Endothelial cell of umbilical vein (primary cell): ENCODE results near the gene DARS2. TPM values are rescaled to one million over a fixed set of nuclear protein-coding genes. Genes with fewer than 3 reads are reported as not detected.
"Not testable (repeated sequence)": the region's sequence is repeated elsewhere in the genome, so short reads cannot be mapped to it uniquely, and the experiment has no call there.

Source experiments
- BruUV-seq: library from RNA; stranded (reverse); fragments of 400-500 nt; replicated peaks from 2 replicates; lab custom pipeline; 2021; lab: Mats Ljungman, UMichigan
- CTCF ChIA-PET: fragments of 300-600, 350-600 bp; sonication (Branson Sonifier 250); formaldehyde crosslinking; loops from one replicate; lab custom pipeline; 2021; ENCODE audit warnings: antibody characterized with exemption, inconsistent platforms; lab: Charles Lee
- POLR2A ChIA-PET: fragments of 300-600, 350-600 bp; sonication (Branson Sonifier 250); formaldehyde crosslinking; loops from one replicate; lab custom pipeline; 2021; ENCODE audit warnings: antibody characterized with exemption, inconsistent platforms; lab: Charles Lee
- DNase-seq: peaks from one replicate; pipeline ENCODE4 v3.0.0-alpha.2; 2011; ENCODE audit warnings: low read depth, low spot score
- FAIRE-seq: peaks from 2 replicates; lab custom pipeline; 2011; peaks lifted over from hg19 to GRCh38; lab: Jason Lieb, UNC
- H2AFZ ChIP-seq: 2 replicates; pipeline ENCODE4 v1.6.0; 2012; ENCODE audit warnings: low read depth, low read length, control low read depth, inconsistent platforms
- H3K27ac ChIP-seq: 2 replicates; pipeline ENCODE4 v1.5.1; 2011; ENCODE audit warnings: low read depth, mild to moderate bottlenecking, control low read depth, low read length, moderate library complexity; ENCODE audit not compliant: insufficient read depth
- H3K27me3 ChIP-seq, 2 experiments: 2 replicates each; pipeline versions ENCODE4 v1.6.0 to v1.6.1; 2011; ENCODE audit warnings: low read length in 2 of 2, mixed read lengths in 1 of 2; ENCODE audit not compliant: control insufficient read depth in 2 of 2, insufficient read depth in 2 of 2
- H3K36me3 ChIP-seq, 2 experiments: 2 replicates in 1 of 2; 3 replicates in 1 of 2; pipeline ENCODE4 v1.5.1; 2011; ENCODE audit warnings: low read length in 2 of 2, mild to moderate bottlenecking in 1 of 2, moderate library complexity in 1 of 2; ENCODE audit not compliant: control insufficient read depth in 2 of 2, insufficient read depth in 2 of 2; ENCODE audit errors: extremely low read depth in 1 of 2
- H3K4me1 ChIP-seq: 3 replicates; pipeline ENCODE4 v1.5.1; 2011; ENCODE audit warnings: mild to moderate bottlenecking, low read length; ENCODE audit not compliant: control insufficient read depth, insufficient read depth; ENCODE audit errors: extremely low read depth
- H3K4me2 ChIP-seq: 2 replicates; pipeline ENCODE4 v1.6.1; 2011; ENCODE audit warnings: low read length, control low read depth, mixed read lengths; ENCODE audit not compliant: insufficient read depth
- H3K4me3 ChIP-seq, 3 experiments: fragments of 200-600 bp in 1 of 3; sonication (generic), shearing (Covaris generic) in 1 of 3; replicated peaks in 1 of 3; 2 replicates each; pipeline ENCODE4 v1.5.1; 2011 to 2016; ENCODE audit warnings: control low read depth in 3 of 3, low read length in 3 of 3, mild to moderate bottlenecking in 2 of 3, inconsistent platforms in 1 of 3, low read depth in 1 of 3, moderate library complexity in 1 of 3; ENCODE audit not compliant: insufficient read depth in 1 of 3
- H3K79me2 ChIP-seq: 2 replicates; pipeline ENCODE4 v1.6.0; 2012; ENCODE audit warnings: low read length, inconsistent platforms; ENCODE audit not compliant: control insufficient read depth, insufficient read depth
- H3K9ac ChIP-seq: replicated peaks from 2 replicates; pipeline ENCODE3; 2011; ENCODE audit warnings: low read length, control low read depth; ENCODE audit not compliant: insufficient read depth; ENCODE audit errors: extremely low read depth
- H3K9me1 ChIP-seq: replicated peaks from 3 replicates; pipeline ENCODE4 v1.6.0; 2011; ENCODE audit warnings: mild to moderate bottlenecking, low read length; ENCODE audit not compliant: control insufficient read depth, insufficient read depth; ENCODE audit errors: extremely low read depth
- H3K9me3 ChIP-seq: replicated peaks from 2 replicates; pipeline ENCODE4 v1.5.1; 2012; ENCODE audit warnings: low read length, inconsistent platforms; ENCODE audit not compliant: control insufficient read depth, insufficient read depth
- H4K20me1 ChIP-seq: replicated peaks from 2 replicates; pipeline ENCODE3; 2011; ENCODE audit warnings: mild to moderate bottlenecking, low read length; ENCODE audit not compliant: control insufficient read depth, insufficient read depth; ENCODE audit errors: extremely low read depth
- EZH2 ChIP-seq: IDR thresholded peaks from 2 replicates; pipeline ENCODE4 v1.6.1; 2012; ENCODE audit warnings: borderline replicate concordance, low read depth, mild to moderate bottlenecking, moderate library complexity, low read length, inconsistent platforms; ENCODE audit not compliant: severe bottlenecking
- FOS ChIP-seq: IDR thresholded peaks from 2 replicates; pipeline ENCODE4 v1.6.1; 2011; ENCODE audit warnings: mild to moderate bottlenecking, low read length, moderate library complexity, borderline replicate concordance; ENCODE audit not compliant: insufficient read depth
- GATA2 ChIP-seq: IDR thresholded peaks from 2 replicates; pipeline ENCODE4 v1.7.0; 2011; ENCODE audit warnings: low read depth, mild to moderate bottlenecking, moderate library complexity, mixed read lengths, low read length; ENCODE audit not compliant: insufficient read length, insufficient read depth
- JUN ChIP-seq: IDR thresholded peaks from 2 replicates; pipeline ENCODE4 v1.6.1; 2011; ENCODE audit warnings: borderline replicate concordance, low read depth; ENCODE audit not compliant: insufficient read length, insufficient read depth
- MAX ChIP-seq: IDR thresholded peaks from 2 replicates; pipeline ENCODE4 v1.6.1; 2011; ENCODE audit not compliant: insufficient read depth, insufficient read length
- MYC ChIP-seq: IDR thresholded peaks from one replicate; pipeline ENCODE4 v1.6.1; 2011; ENCODE audit warnings: mild to moderate bottlenecking, low read depth, low read length
- POLR2A ChIP-seq: IDR thresholded peaks from 2 replicates; pipeline ENCODE4 v1.6.1; 2012; ENCODE audit warnings: low read depth, mild to moderate bottlenecking, control low read depth, low read length
- POLR2AphosphoS5 ChIP-seq: IDR thresholded peaks from 2 replicates; pipeline ENCODE4 v1.6.1; 2012; ENCODE audit warnings: low read depth, mild to moderate bottlenecking, control low read depth, low read length, moderate library complexity; ENCODE audit not compliant: insufficient read depth
- dilution Hi-C: fragments of 300-500 bp; cut with MboI; formaldehyde crosslinking; loops from one replicate; pipeline ENCODE4 v1.15.0; 2019; ENCODE audit warnings: low sequenced_read_pairs; ENCODE audit not compliant: extremely low pct_ligation_motif_present
- intact Hi-C: fragments of 100-400 bp; cut with micrococcal nuclease; formaldehyde crosslinking; loops from one replicate; pipeline ENCODE4 v1.10.0; 2022
- polyA plus RNA-seq, 4 experiments: library from polyadenylated mRNA; depleted of rRNA in 3 of 4; stranded (reverse) in 3 of 4; unstranded in 1 of 4; fragments of >200 nt; gene quantifications; 2 replicates each; pipeline versions ENCODE4 v1.2.1 to v1.2.3, GENCODE V29; 2011 to 2012; ENCODE audit warnings: missing spikeins in 1 of 4
- total RNA-seq: library from RNA; stranded (reverse); gene quantifications from 2 replicates; pipeline ENCODE4 v1.2.3, GENCODE V29; 2021
- TF ChIP-seq, protein P1 (sequence below), 2 donors: IDR thresholded peaks; 1 replicate in 1 of 2; 2 replicates in 1 of 2; pipeline ENCODE4 v1.5.1; 2011; ENCODE audit warnings: low read length in 2 of 2, mild to moderate bottlenecking in 2 of 2, moderate library complexity in 2 of 2, control low read depth in 1 of 2, inconsistent platforms in 1 of 2, low read depth in 1 of 2; ENCODE audit not compliant: insufficient read depth in 1 of 2; ENCODE audit errors: extremely low read depth in 1 of 2

DARS2 gene
- total and polyA plus RNA-seq, 2 donors (not counting 3 experiments of a cell fraction or from before 2014, with no cell fraction given): 17.4 to 33.6 TPM

DNA sequence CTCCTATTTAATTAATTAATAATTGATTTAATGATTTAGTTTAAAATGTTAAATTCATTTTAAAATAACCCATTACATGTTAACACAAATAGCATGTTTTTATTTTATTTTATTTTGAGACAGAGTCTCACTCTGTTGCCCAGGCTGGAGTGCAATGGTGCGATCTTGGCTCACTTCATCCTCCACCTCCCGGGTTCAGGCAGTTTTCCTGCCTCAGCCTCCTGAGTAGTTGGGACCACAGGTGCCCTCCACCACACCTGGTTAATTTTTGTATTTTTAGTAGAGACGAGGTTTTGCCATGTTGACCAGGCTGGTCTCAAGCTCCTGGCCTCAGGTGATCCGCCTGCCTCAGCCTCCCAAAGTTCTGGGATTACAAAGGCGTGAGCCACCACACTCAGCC lies 35.1 kb downstream of the DARS2 start:
- H3K4me3 ChIP-seq, dilution Hi-C loops, H3K27ac ChIP-seq, H3K79me2 ChIP-seq, H3K9ac ChIP-seq, H3K27me3 ChIP-seq, H2AFZ ChIP-seq, FAIRE-seq, H3K4me2 ChIP-seq, H3K4me1 ChIP-seq, H3K9me1 ChIP-seq, BruUV-seq, H3K9me3 ChIP-seq, DNase-seq, H4K20me1 ChIP-seq, intact Hi-C loops: not testable (repeated sequence)
- CTCF ChIA-PET: interaction anchor here (2.1 kb wide), 1 partner anchor 35 kb away, joined by 6 read pairs; the partner anchor contains the start of genes CENPL and DARS2
- H3K36me3 ChIP-seq: peaks cover 15 to 28% of the 10 kb centered on the region in 2 experiments
- peak; percentile 10 for TF ChIP-seq POLR2AphosphoS5
- POLR2A ChIA-PET: interaction anchor here (2.2 kb wide), 1 partner anchor 10 kb away, joined by 10 read pairs; no protein-coding TSS in a partner anchor

DNA sequence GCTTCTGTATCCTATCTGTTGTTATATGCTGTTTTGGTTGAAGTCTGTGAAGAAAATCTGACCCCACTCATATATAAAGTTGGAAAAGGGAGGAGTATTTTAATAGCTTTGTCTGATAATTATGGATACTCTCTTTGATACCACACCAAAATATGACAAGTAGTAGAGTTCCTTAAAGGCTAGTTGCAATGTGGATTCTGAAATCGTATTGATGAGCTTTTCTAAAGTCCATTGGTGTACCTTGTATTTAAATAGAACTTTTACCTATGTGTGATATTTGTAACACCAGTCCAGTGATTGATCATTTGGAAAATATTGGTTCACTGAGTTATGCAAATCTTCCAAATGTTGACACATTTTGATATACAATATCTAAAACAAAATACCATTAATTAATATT lies 35.6 kb downstream of the DARS2 start:
- no TSS peak for BruUV-seq
- no peaks in the 10 kb centered on the region for H3K27me3 ChIP-seq
- H4K20me1 ChIP-seq: peaks cover 5% of the 10 kb centered on the region
- intact Hi-C loops (no loop called here), dilution Hi-C loops (no loop called here)
- H3K9ac ChIP-seq: no peak overlapping the region
- H3K79me2 ChIP-seq: peaks cover 10% of the 10 kb centered on the region
- no peaks in the 10 kb centered on the region for H3K9me3 ChIP-seq
- peaks cover 17 to 32% of the 10 kb centered on the region in 2 experiments for H3K36me3 ChIP-seq
- H3K9me1 ChIP-seq: no peaks in the 10 kb centered on the region
- H3K27ac ChIP-seq: no peak overlapping the region
- ChIA-PET CTCF (interaction anchor here (0.8 to 2.1 kb wide), 2 partner anchors 8 to 35 kb away, joined by 3 to 6 read pairs; partner anchors contain the start of genes CENPL and DARS2), POLR2A (interaction anchor here (0.6 to 2.2 kb wide), 2 partner anchors 10 kb away, joined by 7 to 10 read pairs; no protein-coding TSS in a partner anchor)
- FAIRE-seq (no peak), DNase-seq (no peak)
- peaks cover 11% of the 10 kb centered on the region for H3K4me1 ChIP-seq
- TF ChIP-seq MAX: no peak
- TF ChIP-seq JUN: no peak
- no peak for TF ChIP-seq EZH2
- TF ChIP-seq POLR2AphosphoS5: no peak
- TF ChIP-seq FOS: no peak
- TF ChIP-seq, protein P1, sequence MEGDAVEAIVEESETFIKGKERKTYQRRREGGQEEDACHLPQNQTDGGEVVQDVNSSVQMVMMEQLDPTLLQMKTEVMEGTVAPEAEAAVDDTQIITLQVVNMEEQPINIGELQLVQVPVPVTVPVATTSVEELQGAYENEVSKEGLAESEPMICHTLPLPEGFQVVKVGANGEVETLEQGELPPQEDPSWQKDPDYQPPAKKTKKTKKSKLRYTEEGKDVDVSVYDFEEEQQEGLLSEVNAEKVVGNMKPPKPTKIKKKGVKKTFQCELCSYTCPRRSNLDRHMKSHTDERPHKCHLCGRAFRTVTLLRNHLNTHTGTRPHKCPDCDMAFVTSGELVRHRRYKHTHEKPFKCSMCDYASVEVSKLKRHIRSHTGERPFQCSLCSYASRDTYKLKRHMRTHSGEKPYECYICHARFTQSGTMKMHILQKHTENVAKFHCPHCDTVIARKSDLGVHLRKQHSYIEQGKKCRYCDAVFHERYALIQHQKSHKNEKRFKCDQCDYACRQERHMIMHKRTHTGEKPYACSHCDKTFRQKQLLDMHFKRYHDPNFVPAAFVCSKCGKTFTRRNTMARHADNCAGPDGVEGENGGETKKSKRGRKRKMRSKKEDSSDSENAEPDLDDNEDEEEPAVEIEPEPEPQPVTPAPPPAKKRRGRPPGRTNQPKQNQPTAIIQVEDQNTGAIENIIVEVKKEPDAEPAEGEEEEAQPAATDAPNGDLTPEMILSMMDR (IDR thresholded peaks at IDR 0.05; ENCODE audit: extremely low read depth in 1 of 2, insufficient read depth in 1 of 2, low read depth in 1 of 2, low read length in 2 of 2): no peak
- TF ChIP-seq POLR2A: no peak
- TF ChIP-seq MYC: no peak
- TF ChIP-seq GATA2: no peak
- H3K4me2 ChIP-seq: no peak overlapping the region
- H2AFZ ChIP-seq: no peak overlapping the region
- no peak overlapping the region for H3K4me3 ChIP-seq
